HG02852 (cell line): ENCODE results near the gene PDZRN3.

ENCODE experiments used
- ATAC-seq: cut with Tn5 transposase; IDR thresholded peaks from one replicate; pipeline ENCODE4 v1.9.1; 2021; ENCODE audit warnings: mild to moderate bottlenecking, moderate library complexity; ENCODE audit not compliant: unreplicated experiment

Gene PDZRN3

DNA sequence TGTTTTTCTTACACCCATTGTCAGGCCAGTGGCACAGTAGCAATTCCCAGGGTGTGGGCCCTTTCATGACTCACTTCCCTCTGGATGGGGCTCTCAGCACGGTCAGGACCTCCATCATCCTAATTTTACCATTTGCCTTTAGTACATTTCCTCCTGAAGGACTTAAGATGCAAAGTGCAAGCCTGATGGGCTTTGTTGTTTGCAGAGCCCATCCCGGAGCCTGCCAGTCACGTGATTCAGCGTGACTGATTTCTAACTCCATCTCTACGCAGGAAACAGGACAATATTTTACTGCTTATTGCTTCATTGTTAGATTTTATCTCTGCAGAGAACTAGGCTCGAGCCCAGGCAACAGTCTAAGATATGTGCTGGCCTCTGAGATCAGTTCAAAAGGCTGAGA lies 223.7 kb downstream of the PDZRN3 start:
- ATAC-seq, result no peak

GRCh38 chr3:73399666-73400253 lies 225.0 kb downstream of the PDZRN3 start:
- no peak for ATAC-seq

DNA sequence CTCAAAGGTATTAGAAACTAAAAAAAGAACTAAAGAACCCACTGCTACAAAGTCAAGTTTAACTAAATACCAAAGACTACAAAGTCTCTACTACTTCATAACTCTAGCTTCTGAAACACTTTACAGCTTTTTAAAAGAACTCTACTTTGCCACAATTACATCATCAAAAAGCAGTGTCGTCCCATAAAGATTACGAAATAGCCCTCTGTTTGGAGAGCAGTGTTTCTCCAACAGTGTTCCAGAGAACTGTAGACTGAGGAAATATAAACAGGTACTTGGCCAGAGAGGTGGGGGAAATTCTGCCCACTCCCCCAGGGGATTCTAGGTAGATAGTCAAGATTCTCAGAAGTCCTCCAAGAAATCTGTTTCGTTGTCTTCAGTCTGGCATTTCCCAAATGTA lies 225.6 kb downstream of the PDZRN3 start:
- no peak for ATAC-seq

GRCh38 chr3:73398084-73398483 lies 226.7 kb downstream of the PDZRN3 start:
- ATAC-seq, result no peak

DNA sequence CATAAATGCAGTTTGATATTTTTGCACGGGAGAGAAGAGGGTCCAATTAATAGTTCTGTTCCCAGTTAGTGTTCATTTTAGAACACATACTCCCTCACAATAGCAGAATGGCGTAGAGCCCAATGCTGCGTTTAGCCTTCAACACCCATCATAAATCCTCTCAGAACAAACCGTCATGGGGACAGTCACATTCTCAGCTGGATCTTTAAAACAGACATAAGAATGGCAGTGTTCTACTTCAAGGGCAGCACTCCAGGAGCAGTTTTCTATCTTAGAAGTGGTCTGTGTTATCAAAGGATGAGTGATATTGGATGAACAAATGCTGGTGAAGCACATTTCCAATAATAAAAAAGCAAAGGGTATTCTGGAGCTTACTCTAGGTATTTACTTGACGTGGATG lies 230.5 kb downstream of the PDZRN3 start:
- no peak for ATAC-seq

GRCh38 chr3:73393005-73393404 lies 231.7 kb downstream of the PDZRN3 start:
- no peak for ATAC-seq

DNA sequence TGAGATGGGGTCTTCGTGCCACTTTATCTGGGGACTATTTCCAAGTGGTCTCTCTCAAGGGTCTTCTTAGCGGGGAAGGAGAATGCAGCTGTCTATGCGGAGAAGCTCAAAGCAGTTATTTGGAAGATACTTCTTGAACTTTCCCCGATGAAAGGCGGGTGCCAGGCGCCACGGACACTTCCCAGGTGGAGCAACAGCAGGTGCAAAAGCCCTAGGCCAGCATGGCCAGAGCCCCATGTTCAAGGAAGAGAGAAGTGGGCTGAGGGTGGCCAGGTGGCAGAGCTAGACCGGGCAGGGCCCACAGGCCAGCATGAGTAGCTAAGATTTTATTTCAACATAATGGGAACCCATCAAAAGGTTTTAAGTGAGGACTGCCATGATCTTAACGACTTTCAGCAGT lies 232.8 kb downstream of the PDZRN3 start:
- ATAC-seq, result no peak

DNA sequence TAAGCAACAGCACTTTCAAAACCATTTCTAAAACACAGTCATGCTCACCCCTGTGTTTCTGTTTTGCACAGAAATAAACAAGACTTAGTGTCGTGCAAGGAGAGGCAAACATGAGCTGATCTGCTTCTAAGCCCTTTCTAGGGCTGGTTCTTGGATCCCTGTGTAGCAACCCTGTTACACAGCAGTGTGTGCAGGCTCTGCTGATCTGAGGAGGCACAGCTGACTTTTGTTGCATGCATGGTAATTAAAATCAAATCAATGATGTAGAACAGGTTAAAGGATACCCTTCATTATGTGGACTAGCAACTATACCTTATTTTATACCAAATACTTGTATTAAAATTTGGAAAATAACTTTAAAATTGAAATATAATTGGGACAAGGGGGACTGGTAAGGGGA lies 234.8 kb downstream of the PDZRN3 start:
- no peak for ATAC-seq

DNA sequence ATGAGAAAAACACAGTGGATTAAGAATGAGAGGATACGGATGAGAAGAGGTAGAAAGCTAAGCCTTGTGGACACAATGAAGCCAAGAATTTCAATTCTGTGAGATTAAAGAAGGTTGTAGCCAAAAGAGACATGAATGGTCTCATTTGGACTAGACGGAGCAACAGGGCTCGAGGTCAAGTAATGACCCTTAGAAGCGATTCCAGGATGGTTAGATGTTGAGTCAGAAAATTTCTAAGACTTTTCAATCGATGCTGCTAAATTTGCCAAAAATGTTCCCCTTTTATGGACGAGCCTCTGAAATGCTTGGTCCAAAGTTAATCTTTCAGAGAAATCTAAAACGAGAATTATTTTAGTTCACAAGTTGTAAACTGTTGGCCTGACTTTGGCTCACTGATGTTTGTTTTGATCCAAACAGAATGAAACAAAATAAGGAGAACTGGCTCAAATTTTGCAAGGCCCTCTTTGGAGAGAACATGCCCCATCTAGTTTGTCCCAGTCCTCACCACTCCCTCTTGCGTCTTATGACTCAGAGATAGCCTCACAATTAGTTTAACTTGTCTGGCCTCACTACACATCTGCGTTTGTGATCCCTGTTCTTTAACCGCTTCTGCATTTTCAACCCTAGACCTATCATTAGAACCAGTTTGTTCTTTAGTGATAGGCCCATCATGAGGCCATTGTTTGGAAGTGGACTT lies 235.5 kb downstream of the PDZRN3 start:
- ATAC-seq, result no peak

DNA sequence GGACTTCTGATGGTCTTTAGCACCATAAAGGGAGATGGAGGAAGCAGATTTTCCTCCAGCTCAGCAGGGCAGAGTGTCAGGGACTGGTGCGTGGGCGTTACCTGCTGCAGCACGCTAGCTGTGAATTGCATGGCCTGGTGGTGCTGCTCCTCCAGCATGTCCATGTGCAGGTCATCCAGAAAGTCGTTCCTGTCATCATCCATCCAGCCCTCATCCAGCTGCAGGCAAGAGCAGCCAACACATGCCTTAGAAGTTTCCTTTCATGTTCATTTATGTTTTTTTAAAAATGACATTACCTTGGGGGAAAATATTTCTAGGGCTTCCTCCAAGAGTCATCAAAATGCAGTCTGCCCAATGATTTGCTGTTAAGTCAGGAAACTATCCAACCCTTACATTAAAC lies 239.2 kb downstream of the PDZRN3 start:
- no peak for ATAC-seq

- no peak for ATAC-seq
Measured at GRCh38 chr3:73384091-73384906, 240.4 kb downstream of the PDZRN3 start.

DNA sequence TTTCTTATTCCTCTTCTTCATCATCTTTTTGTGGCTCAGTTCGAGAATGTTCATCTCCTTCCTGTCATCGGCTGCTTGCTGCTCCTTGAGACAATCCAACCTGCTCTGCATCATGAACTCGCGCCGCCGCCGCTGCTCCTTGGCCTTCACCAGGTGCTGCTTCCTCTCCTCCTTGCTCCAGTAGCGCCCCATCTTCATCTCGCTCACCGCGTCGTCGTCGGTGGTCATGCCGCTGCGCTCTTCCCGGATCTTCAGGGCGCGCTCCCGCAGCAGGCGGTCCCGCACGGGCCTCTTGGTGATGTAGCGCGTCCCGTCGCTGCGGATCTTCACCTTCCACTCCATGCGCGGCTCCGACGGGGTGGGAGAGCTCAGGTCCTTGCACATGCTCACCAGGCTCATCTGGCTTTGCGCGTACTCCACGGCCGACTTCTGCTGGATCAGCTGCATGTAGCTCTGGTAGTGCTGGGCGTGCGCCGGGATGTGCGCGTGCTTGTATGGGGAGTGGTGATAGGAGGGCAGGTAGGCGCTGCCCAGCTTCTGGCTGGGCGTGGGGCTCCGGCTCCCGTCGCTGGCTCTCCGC lies 241.2 kb downstream of the PDZRN3 start:
- no peak for ATAC-seq

DNA sequence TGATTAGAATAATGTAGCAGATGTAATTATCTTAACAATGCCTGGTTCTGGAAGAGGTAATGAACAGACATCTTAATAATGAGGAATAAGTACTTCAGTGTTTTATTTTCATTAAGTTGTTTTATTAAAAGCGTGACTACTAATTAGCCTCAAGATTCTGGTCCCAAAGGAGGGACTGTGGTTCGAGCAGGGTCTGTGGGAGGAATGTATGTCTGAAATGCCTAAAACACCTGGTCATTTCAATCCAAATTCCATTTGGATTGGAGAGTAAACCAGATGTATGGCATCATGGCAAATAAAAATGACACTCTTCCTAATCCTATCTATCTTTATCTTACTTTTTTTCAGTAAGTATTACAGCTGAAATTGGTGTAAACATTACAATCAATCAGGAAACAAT lies 243.2 kb downstream of the PDZRN3 start:
- no peak for ATAC-seq

- no peak for ATAC-seq
Measured at GRCh38 chr3:73380735-73381532, 243.8 kb downstream of the PDZRN3 start.

DNA sequence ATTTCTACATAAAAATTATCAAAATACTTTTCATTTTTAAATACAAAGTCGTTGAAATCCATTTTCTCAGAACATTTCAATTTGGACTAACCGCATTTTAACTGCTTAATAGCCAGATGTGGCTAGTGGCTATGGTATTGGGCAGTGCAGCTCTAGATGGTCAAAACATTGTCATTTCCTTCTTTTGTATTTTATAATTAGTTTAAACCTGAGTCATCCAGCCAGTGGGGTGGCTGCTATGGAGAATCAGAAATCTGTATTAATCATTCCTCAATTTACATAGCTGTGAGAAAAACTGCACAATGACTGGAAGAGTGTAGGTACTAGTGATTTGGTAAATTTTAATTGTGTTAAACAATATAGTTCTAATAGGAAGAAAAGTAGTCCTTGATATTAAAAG lies 245.3 kb downstream of the PDZRN3 start:
- no peak for ATAC-seq

DNA sequence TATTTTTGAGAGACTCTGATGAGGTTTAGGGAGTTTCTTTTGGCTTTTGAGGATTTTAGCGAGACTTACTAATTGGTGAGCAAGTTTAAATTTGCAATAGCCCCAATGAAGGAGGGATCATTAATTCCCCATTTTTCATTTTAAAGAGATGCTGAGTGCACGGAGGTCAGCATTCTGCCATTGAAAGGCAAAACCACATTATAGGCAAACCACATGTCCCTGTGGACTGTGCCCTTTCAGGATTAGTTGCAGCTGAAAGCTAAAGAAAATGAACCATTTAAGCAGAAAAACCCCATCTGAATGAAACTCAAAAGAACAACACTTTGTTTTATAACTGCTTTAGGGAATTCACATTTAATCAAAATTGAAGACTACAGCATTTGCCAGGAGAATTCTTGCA lies 246.5 kb downstream of the PDZRN3 start:
- ATAC-seq, result no peak

DNA sequence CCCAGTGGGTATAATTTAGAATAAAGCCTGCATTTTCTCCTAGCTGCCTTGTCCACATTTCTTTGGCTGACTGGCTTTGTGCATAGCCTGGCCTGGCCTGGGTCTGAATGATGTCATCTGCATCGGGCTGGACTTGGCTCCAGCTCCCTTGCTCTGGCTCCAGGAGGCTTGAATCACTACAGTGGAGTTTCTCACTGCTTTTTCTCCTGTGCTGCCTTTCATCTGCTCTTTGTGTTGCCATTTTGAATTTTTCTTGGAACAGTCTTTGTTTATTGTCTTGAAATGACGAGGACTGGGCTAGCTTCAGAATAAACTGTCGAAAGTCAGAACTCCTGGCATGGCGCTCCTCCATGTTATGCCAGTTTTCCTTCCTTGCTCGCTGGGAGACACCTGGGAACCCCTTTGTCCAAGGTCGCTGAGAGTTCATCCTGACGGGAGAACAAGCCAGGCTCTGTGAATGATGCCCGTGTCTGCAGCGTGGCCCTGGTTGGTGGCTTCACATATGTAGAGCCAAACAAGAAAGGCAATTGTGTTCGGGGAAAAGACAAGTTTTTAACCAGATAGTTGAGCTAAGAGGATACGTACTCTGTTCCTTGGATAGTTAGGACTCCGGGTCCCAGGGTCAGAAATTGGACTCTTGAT lies 258.9 kb downstream of the PDZRN3 start:
- ATAC-seq, result no peak

- ATAC-seq, result no peak
Measured at GRCh38 chr3:73364517-73364916, 260.2 kb downstream of the PDZRN3 start.

DNA sequence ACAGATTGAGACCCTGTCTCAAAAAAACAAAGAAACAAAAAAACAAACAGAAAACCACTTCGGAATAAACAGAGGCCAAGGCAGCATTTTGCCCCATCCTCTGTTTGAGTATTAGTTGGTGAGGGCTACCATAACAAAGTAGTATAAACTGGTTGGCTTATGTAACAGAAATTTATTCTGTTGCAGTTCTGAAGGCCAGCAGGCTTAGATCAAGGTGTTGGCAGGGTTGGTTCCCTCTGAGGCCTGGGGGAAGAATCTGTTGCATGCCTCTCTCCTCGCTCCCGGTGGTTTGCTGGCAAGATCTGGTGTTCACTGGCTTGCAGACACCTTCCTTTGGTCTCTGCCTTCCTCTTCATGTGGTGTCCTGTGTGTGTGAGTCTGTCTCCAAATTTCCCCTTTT lies 261.6 kb downstream of the PDZRN3 start:
- no peak for ATAC-seq

- ATAC-seq, result no peak
Measured at GRCh38 chr3:73361591-73361990, 263.1 kb downstream of the PDZRN3 start.
